DMS79 treated with DMSO at 0.1 percent for 48 hours (cell line): ENCODE measurements around the gene SLC24A3.
A peak's percentile ranks its signal among the peaks of the same experiment; 100 is the strongest.

Experiments used
- DNase-seq: peaks from one replicate; lab custom pipeline; 2025; lab: John Stamatoyannopoulos, UW

Gene SLC24A3

DNA sequence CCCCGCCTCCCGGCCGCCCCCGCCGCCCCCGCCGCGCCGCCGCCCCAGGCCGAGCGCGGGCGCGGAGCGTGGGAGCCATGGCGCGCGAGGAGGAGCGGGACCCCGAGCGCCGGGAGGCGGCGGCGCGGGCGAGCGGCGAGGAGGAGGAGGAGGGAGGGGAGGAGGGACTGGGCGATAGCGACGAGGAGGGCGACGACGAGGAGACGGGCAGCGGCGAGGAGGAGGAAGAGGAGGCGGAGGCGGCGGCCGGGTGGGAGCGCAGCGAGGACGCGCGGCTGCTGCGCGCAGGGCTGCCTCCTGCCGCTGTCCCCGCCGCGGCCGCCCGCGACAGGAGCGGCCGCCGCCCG is at the start of gene SLC24A3:
SLC24A3 (plus strand) TSS at position 174 of the 347 bp plus-strand sequence.
- no peak for DNase-seq

DNA sequence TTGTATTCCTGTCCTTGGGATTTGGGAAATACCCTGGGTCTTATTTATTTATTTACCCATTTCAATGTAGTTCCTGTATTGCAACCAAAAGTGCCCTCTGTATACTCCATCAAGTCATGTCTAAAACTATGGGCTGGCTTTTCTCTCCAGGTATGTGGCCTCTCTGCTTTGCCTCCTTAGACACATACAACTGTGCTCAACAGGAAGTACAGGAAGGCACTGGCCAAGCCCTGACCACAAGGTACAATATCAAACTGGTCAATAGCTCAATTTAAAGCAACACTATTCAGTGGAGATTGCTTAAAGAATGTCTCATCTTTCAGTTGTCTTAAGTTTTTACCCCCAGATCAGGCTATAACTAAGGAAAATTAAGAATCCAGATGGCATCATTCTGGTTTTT is 42.3 kb upstream of the SLC24A3 start:
- DNase-seq, result no peak

DNA sequence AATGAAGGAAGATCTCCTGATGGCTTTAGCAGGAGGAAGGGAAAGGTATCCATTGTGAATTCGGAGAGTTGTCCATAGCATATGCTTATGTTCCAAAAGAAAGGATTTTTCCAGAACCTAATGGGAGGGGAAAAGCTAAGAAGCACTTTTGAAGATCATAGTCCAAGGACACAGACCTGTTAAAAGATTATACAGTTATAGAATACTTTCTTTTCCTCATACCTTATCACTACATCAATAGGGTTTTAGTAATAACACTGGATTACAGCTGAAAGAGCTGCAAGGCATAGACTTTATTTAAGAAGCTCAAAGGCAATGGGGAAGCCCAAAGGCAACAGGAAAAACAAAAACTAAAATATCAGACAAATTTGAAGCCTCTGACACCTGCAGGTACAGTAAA is 39.8 kb upstream of the SLC24A3 start:
- no peak for DNase-seq

DNA sequence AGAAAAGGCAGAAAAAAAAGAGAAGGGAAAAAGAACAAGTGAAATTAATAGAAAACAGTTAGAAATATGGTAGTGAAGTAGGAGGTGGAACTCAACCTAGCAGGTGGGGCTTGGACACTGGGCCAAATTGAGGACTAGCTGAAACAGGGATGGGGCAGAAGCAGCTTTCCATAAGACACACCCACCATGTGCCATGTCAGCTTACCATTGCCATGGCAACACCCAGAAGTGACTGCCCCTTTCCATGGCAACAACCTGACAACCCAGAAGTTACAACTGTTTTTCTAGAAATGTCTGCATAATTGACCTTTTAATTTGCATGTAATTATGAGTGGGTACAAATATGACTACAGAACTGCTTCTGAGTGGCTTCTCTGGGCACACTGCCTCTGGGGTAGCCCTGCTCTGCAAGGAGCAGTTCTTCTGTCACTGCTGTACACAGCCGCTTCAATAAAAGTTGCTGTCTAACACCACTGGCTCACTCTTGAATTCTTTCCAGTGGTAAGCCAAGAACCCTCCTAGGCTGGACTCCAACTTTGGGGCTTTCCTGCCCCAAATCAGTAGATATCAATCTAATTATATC is 35.9 kb upstream of the SLC24A3 start:
- no peak for DNase-seq

DNA sequence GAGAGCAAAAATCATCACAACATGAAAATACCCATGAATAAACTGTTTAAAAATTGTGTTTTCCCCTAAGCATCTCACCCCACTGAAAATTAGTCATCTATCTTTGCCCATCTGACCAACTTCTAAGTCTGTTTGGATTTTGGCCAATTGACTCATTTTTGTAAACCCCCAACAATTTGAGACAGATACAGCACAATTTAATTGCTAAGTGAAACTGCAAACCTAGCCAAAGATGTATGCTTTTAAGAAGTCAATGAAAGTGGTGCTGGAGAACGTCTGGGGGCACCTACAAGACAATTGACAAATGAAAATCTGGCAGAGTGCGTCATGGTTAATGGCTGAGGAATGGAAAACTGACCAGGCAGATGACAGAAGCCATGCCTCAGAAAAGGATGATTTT is 30.9 kb upstream of the SLC24A3 start:
- DNase-seq, result no peak

DNA sequence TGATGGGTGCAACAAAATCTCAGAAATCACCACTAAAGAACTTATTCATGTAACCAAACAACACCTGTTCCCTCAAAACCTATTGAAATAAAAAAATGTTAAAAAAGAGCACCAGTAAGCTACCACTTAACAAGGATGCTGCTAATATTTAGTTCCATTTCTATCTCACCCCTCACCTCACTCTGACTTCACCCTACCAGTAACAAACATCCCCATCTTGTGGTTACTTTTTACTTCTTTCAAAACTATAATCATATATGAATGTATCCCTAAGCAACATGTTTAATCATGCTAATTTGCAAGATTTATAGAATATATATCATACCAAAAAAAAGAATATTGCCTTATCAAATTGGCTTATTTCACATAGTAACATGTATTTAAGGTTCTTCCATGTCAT is 27.4 kb upstream of the SLC24A3 start:
- DNase-seq, result no peak

DNA sequence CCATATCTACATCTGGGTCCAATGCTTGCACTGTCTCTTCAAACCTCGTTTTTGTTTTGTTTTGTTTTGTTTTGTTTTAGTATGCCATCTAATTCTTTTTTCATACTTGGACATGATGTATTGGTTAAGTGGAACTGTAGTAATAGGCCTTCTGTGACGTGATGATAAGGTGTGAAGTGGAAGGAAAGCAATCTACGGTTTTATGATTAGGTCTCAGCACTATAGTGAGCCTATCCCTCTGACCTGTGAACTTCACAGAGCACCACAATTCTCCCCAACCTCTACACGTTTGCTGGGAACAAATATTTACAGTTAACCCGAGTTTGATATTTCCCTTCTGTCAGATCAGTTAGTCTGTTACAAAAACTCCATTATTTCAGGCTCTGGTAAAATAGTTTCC is 19.1 kb upstream of the SLC24A3 start:
- DNase-seq, result no peak

DNA sequence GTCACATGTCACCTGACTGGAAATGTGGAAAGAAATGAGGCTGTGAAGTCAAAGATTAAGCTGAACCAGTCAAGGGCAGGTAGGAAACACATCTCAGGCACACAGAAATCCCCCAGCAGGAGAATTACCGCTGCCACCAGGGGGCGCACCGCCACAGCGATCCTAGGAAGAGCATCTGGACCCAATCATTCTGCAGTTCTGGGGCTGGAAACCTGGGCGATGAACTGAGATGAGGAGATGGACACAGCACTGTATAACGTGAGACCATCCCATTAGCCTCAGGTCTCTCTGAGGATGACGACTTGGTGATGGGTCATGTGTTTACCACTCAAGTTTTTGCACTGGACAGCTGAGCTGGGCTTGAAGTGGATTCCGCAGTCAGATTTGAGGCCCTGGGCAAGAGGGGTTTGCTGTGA is 6.5 kb upstream of the SLC24A3 start:
- no peak for DNase-seq

DNA sequence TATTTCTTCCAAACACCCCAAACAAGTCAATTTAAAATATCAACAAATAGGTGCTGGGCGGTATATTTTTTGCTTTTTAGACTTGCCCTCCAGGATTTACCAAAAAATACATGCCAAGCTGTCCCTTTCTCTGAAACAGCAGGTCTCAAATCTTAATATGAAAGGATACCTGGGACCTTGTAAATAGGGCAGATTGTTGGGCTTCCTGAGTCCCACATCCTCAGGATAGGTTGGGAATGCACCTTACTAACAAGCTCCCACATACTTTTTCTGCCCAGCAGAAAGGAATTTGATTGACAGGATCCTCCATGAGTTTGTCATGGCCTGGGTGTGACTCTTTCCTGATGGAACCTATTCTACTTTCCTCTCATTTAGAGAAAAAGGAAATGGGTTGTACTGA is 4.9 kb upstream of the SLC24A3 start:
- DNase-seq, result no peak

DNA sequence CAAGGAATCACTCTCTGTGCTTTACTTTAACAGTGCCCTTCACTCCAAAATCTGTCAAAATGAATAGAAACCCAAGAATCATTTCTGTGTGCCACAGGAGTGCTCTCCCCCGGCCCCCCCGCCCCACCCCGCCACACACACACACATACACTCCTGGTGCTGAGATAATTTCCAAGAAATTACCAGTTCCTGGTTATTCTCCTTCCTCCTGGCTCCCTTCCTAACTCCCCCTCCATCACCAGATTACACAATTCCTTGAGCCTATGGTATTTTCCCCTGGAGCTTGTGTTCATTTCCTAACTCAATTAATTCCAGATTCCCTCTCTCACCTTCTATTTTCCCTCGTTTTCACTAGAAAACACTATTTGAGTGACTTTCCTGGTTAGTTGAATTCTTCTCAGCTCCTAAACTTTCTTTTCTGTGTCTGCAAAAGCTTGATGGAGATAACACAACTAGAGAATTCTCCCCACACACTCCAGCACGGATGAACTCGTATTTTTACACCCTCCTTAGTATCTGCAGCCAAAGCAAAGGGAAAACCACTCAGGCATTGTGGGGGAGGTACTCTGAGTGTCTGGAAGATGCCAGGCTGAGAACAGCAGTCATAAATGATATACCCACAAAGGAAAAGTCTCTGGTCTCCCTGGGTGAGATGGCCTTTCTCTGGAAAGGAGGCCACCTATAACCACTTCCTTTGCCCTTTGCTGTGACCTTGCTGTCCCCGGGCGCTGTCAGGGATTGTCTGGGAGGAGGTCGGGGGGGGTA is 1.9 kb upstream of the SLC24A3 start:
- peak; percentile 4 for DNase-seq

DNA sequence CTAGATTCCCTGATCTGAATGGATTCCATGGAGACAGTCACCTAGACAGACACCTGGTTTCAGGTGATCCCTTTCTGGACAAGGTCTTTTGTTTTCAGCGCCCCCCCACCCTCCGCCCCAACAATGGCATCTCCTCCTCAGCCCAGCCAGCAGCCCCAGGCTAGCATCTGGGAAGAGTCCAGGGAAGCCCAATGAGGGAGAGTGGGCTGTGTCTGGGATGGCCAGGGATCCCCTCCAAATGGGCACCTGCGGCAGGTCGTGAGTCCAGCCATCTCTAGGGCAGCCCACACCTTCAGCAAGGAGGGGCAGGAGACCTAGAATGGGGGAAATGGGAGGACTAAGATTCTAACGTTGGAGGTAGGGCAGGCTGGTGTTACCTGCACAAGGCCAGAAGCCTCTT is 1.2 kb upstream of the SLC24A3 start:
- DNase-seq, result no peak

DNA sequence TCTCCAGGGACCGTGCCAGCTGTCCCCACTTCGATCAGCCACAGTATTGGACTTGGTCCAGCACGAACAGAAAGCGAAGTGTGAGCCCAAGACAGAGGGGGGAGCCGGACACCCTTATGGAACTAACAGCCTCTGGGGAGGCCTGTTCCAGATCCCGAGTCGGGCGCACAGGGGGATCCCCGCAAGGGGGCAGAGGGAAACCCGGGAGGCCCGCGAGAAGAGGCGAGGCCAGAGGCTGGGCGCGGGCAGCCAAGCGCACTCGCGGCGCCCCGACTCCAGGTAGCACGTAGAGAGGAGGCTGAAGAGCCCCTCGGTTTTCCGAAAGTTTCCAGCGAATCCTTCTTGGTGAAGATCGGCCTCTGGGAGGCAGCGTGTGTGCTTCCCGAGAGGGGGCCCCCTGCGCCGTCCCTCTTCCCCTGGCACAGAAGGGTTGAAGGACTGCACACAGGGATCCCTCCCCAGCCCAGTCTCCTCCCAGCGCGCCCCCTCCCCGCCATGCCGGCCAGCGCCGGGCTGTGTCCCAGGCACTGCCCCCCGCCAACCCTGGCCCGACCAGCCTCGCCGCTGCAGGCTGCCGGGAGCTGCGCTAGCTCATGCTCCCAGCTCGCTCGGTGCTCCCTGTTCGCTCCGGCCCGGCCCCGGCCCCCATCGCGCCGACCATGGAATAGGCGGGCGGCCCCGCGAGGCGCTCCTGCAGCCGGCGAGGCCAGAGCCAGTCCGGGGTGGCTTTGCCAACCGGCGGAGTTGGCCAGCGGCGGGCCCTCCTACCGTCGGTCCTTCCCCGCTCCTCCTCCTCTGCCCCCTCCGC is 577 bp upstream of the SLC24A3 start:
- DNase-seq, result peak; percentile 80

DNA sequence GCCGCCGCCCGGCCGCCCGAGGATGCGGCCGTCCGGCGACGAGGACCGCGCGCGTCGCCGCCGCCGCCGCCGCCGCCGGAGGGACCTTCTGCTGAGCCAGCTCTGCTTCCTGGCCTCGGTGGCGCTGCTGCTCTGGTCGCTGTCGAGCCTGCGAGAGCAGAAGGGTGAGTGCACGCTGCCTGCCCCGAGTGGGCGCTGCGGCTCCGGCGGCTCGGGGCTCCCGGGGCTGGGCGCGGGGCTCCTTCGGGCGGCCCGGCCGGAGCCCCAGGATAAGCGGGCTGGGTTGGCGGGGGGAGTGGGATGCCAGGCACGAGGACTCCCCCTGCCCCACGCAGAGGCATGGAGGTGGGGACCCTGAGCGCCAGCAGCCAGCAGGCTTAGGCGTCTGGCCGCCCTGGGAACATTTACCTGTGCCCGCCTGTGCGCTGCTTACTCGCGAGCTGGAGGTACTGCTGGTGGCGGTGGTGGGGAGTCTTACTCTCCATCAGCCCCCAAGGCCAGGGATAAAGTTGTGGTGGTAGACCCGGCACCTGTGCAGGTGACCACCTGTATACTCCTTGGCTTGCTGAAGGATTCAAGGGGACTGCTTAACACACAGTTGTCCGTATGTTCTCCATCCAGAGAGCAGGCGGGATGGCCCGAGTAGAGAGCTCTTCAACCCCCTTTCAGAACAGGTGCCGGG is 520 bp downstream of the SLC24A3 start:
- peak; percentile 43 for DNase-seq

DNA sequence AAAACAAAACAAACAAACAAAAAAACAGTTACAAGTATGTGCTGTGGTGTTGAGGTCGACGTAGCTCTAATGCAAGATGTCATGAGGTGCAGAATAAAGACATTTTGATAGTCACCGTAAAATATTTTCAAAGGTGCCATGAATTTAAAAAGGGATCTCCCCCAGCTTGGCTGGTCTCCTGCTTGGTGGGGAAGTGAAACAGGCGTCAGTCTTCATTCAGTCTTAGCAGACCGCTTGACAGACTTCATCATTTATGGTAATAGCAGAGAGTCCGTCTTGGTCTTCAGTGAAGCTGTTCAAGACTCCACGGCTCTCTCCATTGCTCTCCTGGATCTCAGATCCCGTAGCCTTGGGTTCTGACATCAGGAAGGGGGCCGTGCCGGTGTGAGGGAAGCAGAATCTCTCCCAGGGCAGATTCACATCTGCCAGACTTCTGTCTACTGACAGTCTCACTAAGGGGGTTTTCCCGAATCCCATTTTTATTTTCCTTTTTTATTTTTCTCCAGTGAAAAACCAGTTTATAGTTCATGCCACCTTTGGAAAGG is 1.6 kb downstream of the SLC24A3 start:
- no peak for DNase-seq

DNA sequence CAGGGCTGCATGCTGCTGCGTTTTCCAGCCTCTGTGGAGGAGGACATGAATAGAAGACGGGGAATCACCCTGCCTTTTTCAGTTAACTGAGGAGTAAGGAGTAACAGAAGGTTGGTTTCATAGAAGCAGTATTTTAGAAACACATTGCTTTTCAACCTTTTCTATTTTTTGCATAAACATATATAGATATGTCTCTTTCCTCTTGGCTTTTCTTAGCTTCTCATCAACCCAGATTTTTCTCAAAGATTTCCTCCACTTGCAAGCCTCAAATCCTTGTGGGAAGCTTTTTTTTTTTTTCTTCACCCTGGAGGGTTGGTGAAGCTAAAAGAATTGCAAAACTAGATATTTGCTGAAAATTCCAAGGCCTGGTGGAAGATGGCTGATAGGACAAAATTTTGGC is 6.0 kb downstream of the SLC24A3 start:
- no peak for DNase-seq

DNA sequence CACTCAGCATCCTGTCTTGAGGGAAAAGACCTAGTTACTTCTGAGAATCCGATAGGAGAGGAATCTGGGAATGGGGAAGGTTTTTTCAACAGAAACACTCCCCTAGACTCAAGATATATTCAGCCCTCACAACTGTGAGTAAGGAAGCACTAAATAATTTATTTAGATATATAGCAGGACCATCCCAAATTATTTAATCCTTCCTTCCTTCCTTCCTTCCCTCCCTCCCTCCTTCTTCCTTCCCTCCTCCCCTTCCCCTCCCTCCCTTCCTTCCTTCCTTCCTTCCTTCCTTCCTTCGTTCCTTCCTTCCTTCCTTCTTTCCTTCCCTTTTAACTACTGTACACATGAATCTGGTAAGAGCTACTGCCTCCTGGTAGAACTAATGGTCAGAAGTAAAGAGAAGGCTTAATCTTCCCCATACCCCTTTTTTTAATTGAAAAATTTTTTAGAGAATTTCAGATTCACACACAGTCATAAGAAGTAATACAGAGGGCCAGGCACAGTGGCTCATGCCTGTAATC is 10.1 kb downstream of the SLC24A3 start:
- no peak for DNase-seq

DNA sequence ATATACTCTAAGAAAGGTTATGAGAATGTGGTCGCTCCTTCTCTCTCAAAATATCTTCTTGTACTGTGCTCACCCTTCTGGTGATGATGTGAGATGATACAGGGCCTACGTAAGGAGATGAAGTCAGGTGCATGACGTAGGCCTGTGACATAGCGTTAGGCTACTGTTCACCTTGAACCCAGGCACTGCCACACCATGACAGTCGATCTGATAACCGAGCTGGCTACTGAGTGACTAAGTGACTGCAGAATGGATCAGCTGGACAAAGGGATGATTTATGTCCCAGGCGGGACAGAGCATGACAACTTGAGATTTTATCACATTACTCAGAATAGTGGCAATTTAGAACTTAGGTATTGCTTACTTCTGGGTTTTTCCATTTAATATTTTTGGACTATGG is 11.2 kb downstream of the SLC24A3 start:
- DNase-seq, result no peak

DNA sequence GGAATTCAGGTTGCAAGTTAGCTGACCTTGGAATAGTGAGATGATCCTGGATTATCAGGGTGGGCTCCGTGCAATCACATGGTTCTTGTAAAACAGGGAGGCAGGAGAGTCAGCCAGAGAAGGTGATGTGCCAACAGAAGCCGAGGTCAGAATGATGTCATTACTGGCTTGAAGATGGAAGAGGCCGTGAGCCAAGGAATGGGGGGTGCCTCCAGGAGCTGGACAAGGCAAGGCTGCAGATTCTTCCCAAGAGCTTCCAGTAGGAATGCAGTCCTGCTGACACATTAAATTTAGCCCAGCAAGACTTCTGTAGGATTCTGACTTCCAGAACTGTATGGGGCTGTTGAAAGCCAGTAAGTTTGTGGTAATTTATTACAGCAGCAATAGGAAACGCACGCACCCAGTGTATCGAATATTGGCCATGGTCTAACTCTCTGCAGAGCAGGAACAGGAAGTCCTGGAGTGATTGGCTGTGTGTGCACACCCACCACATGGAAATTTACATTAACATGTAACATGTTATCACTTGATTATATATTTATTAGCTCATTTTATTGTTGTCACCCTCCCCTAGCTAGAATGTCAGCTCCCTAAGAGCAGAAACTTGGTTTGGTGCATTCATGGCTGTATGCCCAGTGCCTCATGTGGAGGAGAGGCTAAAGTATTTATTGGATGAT is 19.1 kb downstream of the SLC24A3 start:
- no peak for DNase-seq

DNA sequence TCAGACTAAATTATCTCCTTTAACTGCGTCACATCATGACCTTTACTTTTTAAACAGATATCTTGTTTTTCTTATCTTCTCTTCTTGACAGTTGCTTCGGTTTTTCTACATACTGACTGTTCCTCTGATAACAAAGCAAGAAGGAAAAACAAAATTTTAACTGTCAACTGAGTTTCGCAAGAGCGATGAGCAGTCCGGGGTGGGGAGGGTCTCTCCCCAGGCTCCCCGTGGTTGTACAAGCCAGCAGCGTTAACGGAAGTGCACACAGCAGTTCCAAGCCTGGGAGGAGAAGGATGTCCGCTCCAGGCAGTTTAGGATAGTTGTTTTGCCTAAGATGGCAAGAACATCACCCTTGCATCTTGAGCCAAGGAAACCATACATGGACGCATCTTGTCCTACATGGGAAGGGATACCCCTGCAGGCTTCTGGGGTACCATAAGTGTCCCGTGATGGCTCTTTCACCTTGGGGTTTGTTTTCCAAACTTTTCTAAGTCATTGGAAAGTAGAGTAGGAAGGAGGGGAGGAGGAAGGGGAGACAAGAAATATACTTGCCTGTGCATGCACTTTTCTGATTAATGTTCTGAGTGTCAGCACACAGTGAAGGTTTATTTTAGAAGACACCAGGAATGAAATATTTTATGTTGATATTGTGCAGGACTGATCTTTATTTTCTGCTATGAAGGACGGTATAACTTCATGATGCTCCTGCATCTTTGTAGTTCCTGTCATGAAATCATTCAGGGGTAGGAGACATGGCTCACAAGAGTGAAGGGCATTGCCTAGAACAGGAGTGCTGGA is 20.8 kb downstream of the SLC24A3 start:
- no peak for DNase-seq

DNA sequence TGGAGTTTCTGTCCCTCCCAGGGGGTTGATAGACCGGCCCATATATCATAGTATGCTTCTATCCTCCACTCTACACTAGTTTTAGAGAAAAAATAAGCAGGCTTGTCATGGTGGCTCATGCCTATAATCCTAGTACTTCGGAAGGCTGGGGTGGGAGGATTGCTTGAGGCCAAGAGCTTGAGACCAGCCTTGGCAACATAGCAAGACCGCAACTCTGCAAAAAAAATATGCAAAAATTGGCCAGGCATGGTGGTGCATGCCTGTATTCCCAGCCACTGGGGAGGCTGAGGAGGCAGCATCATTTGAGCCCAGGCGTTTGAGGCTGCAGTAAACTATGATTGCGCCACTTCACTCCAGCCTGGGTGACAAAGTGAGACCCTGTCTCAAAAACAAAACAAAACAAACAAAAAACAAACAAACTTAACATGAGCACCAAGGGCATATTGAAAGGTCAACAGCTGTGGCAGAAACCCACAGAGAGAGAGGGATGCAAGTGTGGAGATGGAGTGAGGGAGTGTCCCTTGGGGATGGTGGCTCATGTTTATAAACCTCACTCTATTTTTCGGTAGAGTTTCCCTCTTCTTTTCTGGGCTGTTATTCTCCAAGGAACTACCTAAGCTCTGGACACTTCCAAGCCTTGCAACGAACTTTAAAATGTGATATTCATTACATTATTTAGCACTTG is 24.1 kb downstream of the SLC24A3 start:
- no peak for DNase-seq
